HG02571 (cell line): Measurements from ENCODE around the gene EPS8L1.
"Not testable (repeated sequence)": the region's sequence is repeated elsewhere in the genome, so short reads cannot be mapped to it uniquely, and the experiment has no call there.

Source experiments
- ATAC-seq: cut with Tn5 transposase; IDR thresholded peaks from one replicate; pipeline ENCODE4 v1.9.1; 2021; ENCODE audit warnings: mild to moderate bottlenecking, moderate library complexity; ENCODE audit not compliant: unreplicated experiment

Gene EPS8L1

GRCh38 chr19:55092423-55093318, 17.0 kb downstream of the EPS8L1 start:
- no peak for ATAC-seq

DNA sequence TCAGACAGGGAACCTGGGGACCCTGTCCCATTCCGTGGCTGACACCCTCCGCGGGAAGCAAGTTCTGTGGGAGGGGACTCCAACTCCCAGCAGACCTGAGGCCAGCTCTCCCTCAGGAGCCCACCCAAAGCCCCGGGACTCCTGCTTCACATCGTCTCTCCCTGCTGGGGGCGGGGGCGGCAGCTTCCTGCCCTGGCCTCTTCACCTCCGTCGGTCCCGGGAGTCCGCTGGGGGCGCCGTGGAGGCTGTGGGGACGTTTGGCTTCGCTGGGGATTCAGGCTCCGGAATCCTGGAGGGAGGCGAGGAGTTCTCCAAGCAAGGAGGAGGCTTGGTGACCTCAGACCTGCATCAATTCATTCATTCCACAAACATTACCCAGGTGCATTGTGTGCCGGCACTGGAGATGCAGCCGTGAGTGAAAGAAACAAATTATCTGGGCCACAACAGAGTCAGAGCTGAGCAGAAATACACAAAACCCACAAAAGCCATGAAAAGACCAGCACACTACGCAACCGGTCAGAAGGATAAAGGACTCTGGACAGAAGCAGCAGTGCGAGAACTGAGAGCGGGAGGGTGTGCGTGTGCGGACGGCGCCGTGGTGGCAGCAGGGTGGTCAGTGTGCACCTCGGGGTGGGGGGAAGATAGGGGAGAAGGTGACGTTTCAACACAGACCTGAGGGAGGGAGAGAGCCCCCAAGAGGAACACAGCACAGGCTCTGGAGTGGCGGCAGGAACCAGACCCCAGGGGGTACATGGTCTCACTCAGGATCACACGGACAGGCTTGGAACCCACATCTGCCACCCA, 19.0 kb downstream of the EPS8L1 start:
- ATAC-seq: no peak

DNA sequence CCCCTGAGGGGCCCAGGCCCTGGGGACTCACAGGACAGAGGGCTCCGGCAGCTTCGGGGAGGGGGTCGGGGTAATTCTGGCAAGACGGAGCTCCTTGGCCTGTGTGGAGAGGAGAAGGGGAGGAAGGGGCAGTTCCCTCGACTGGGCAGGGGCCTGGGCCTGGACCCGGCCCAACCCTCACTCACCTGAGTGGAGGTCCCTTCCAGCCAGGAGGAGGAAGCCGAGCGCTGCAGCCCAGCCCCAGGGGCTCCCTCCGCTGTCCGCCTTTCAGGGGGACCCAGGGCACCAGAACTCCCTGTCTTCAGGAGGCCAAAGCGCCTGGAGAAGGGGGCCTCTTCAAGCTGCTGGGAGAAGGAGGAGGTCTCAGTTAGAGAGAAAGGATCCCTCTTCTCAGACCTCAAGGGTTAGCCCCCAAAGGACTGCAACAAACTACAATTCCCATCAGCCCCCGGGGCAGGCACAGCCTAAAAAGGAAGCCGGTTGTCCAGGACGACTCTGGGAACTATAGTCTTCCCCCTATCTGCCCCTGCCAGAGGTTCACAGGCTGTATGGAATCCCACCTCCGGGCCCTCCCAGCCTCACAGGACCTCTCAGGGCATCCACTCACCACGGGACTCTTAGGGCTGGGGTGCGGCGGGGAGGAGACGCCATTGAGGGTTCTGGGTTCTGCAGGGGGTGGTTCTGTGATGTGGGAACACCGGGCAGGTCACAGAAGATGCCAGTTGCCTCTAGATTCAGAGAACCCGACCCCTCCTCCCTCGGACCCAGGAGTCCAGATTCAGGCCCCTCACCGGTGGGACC, 19.8 kb downstream of the EPS8L1 start:
- ATAC-seq: no peak

DNA sequence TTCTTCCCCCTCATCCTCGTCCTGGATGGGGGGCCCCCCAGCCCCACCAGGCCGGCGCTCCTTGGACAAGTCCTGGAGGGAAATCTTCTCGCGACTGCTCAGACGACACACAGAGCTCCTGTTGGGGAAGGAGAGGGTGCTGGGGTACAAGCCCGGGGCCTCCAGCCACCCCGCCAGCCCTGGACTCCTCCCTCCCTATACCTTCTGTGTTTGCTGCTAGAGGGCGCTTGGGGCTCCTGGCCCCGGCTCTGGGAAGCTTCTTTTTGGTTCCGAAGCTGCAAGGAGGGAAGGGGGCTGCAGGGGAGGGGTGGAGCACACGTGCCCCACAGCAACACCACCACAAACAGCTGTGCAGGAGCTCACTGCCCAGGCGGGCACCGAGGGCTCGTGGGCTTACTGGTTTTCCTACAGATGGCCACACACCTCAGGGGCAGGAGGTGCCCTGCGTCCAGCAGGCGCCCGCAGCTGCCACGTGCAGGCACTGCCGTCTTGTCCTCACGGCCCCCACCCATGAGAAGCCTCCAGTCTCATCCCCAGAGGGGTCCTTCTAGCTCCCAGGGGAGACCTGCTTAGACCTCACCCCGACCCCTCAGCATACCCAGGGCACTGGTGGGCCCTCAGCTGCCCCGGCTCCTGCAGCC, 20.5 kb downstream of the EPS8L1 start:
- ATAC-seq: no peak

DNA sequence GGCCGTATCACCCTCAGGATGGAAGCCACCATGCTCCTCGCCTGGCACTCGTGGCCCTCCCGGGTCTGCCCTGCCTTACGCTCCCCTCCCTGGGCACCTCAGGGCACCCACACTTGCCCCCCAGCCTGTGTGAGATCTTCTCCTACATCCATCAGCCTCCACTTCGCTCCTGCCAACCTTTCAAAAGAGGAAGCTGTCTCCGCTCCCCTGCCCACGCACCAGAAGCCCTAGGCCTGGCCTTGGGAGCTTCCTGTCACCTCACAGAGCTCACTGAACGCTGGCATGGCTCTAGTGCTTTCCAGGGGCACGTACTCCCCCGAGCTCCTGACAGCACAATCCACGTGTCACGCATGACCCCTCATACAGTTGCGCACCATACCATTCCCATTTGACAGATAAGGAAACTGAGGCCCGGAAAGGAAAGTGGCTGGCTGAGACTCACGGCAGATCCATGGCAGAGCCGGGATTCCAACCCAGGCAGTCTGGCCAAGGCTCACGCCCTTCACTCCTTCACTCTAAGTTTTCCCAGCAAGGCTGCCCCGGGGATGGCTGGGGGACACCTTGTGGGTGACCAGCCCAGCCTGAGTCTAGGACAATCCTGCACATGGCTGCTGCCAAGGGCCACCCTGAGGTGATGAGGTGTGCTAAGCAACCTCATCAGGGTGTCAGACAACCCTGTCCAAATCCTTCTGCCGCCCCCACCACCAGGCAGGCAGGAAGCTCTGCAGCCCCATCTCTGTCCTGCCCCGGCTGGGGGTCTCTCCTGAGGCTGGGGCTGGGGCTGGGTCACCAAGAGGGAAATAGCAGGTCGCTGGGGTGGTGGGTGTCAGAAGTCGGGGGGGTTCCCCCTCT, 22.4 kb downstream of the EPS8L1 start:
- no peak for ATAC-seq

DNA sequence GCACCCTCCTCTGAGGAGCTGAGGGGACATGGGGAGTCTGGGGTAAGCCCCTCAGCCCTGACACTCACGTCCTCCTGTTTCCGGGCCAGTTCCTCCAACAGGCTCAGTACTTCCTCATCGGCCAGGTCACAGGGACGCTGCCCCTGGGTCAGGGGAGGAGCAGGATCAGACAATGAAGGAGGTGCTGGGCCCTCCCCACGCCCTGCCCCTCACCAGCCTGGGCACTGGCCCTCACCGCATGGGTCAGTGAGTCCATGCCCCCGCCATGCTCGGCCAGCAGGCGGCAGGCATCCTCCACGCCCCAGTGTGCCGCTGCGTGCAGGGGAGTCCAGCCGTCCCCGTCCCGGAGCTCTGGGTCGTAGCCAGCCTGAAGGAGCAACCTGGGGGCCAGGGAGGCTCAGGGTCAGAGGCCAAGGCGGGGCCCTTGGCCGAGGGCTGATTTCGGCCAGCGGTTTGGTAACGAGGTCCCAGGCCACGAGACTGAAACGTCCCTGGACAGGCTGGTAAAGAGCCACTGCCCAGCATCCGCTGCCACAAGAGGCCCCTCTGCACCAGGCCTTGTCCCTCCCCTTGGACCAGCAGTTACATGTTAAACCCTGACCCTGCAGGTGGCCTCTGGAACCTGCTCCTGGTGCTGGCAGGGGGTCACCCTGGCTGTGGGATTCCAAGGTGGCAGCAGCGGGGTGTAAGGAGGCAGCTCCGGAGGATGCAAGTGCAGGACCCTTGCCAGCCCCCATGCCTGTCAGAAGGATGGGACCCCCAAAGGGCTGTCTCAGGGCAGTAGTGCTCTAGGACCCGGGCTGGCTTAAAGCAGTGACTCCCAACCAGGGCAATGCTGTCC, 23.3 kb downstream of the EPS8L1 start:
- no peak for ATAC-seq

GRCh38 chr19:55099557-55100506, 24.2 kb downstream of the EPS8L1 start:
- ATAC-seq: no peak

DNA sequence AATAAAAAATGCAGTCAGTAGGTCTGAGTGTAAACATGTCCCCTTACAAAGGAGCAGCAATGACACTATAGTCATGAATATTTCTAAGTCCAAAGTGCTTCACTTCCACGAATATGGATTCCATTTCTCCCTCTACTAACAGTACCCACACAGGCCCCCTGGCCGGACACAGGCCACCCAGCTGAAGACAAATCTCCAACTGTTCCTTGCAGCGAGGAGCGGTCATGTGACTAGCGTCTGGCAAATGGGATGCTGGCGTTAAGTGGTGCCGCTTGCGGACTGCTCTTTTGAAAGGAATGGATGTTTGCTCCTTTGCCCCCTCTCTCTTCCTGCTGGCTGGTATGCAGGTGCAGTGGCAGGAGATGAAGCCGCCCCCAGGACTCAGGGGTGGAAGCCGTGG, 25.6 kb downstream of the EPS8L1 start:
- ATAC-seq: no peak

DNA sequence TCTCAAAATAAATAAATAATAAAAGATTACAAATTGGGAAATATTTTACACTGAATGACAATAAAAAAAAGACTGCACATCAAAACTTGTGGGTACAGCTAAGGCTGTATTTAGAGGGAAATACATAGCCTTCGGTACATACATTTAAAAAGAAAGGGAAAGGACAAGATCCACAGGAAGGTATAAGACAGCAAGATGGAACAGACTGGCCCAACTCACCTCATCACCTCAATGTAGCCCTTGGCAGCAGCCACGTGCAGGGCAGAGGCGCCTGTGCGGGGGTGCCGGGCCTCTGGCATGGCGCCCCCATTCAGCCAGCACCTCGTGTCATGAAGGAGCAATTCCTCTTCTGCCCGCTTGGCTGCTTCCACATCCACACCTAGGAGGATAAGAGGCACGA, 27.5 kb downstream of the EPS8L1 start:
- ATAC-seq: no peak

DNA sequence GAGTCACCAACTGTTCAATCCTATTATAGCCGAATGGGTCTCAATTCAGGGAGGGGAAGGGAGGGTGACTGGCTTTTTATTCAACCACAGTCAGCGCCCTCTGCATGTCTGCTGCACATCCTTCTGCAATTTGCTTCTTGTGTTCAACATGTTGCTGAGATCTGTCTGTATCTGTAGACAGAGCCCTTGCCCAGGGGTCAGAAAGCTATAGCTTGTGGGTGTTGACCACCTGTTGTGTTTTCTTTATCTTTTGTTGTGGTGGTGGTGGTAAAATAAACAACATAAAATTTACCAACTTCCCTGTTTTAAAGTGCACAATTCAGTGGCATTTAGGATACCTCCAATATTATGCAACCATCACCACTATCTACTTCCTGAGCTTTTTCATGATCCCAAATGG, 29.6 kb downstream of the EPS8L1 start:
- no peak for ATAC-seq

DNA sequence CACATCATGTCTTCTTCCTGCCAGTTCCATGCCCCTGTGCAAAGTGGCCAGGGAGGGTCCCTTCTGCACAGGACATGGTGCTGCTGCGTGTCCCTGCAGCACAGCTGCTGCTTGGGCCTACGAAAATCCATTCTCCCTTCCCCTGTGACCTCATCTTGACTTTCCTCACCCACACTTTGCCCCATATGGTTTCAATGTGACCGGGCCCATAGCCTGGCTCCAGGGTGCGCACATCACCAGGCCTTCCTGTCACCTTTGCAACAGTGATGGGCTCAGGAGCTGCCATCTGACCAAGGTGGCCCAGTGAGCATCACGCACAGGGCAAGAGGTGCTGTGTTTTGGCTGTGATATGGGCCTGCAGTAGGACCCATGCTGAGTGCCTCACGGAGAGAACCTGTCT, 30.9 kb downstream of the EPS8L1 start:
- no peak for ATAC-seq

DNA sequence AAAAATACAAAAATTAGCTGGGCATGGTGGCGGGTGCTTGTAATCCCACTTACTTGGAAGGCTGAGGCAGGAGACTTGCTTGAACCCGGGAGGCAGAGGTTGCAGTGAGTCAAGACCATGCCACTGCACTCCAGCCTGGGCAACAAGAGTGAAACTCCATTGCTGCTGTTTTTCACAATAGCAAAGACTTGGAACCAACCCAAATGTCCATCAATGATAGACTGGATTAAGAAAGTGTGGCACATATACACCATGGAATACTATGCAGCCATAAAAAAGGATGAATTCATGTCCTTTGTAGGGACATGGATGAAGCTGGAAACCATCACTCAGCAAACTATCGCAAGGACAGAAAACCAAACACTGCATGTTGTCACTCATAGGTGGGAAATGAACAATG, 31.6 kb downstream of the EPS8L1 start:
- not testable (repeated sequence) for ATAC-seq

DNA sequence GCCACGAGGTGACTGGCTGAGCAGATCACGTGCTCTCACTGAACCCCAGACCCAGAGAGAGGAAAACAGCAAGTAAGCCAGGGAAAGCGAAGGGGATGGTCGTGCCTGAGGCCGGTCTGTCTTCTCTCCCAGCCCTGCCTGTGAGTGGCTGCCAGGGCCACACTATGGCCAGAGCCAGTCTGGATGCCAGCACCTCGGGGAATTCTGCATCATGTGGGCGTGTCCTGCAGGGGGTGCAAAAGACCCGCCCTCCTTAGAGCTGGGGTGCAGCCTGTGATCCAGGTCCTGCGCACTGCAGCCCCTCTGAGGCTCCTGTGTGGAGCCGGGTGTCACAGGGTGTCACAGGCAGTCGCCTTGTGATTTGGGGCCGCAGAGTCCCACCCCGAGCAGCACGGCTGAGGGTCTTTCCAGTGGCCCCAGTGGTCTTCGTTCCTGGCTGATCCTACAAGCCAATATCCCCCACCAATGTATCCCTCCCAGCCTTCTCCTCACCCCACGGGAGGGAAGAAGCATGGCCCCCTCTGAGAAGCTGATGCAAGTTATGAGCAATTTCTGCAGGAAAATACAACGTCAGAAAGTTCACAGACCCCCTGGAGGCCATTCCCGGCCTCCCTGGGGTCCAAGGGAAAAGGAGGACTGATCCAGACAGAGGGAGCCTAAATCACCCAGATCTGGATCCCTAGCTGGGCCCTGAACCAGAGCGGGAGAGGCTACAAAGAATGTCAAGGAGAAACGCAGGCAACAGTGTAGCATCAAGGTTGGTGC, 34.0 kb downstream of the EPS8L1 start:
- ATAC-seq: no peak

DNA sequence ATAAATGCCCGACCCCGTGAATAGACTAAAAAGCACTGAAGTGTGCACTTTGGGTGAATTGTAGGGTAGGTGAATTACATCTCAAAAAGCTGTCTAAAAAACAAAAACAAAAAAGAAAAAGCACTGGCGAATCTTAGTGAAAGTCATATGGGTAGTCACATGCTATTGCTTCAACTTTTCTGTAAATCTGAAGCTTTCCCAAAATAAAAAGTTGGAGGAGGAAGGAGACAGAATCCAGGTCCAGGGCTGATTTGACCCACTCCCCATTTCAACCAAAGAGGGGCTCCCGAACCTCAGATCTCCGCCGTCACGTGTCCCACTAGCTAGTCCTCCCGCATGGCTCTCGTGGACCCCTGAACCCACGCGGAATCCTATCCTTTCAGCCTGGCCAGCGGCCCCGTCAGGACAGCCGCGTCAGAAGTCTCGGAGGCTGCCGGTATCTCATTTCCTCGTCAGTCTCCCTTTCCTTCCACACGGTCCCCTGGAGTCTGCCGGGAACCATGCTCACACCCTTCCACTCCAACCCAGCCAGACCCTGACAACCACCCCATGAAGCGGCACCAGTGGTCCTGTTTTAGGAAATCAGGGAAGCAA, 35.7 kb downstream of the EPS8L1 start:
- no peak for ATAC-seq

DNA sequence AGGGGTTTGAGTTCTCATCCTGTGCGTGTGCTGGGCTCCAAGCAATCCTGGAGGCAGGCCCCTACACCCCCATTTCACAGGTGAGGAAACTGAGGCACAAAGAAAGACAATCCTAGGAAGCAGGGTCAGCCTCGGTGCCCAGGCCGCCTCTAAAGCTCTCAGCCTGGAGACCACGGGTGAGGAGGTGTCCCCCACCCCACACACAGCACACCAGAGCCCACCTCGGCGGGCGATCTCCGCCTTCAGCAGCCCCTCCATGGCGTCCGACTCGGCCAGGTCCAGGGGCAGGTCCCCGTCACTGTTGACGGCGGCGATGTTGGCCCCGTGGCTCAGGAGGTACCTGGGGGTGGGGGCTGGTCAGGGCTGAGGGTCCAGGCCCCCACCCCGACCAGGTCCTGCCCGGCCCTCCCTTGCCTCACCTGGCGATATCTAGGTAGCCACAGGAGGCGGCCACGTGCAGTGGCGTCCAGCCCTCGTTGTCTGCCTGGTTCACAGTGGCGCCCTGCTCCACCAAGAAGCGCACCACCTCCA, 36.6 kb downstream of the EPS8L1 start:
- ATAC-seq: no peak

DNA sequence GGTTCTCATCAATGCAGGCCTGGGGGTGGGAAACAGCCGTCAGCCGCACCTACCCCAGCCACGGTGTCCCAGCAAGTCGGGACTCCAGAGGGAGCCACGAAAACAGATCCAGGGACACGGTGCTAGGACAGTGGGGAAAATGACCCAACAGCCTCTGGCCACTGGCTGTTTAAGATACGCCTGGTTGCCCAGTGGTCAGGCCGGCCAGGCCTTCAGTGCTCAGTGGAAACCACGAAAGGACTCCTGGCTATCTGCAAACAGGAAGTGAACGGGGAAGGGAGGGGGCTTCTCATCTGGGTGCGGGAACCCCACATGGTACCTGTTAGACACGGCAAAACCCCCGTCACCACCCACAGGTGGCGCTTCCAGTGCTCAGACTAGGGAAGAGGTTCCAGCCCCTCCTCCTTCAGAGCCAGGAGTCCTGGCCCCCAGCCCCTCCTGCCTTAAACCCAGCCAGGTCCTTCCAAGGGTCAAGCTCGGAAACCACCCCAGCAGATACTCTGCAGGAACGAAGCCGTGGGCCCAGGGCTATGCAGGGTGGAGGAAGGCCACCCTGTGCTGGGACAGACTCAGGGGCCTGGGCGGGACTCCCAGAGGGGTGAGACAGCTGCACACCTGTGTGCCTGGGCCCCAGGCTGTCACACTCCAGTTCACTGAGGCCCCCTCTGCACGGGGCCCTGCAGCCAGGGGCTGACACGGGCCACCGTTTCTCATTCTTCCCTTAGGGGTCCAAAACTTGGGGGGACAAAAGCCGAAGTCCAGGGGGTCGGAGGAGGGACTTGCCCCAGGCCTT, 37.3 kb downstream of the EPS8L1 start:
- no peak for ATAC-seq
